Fibroblast of lung (primary cell): Measurements from ENCODE around the gene WDR5B. TPM values are rescaled to one million over a fixed set of nuclear protein-coding genes. Genes with fewer than 3 reads are reported as not detected.
"Not testable (repeated sequence)": the region's sequence is repeated elsewhere in the genome, so short reads cannot be mapped to it uniquely, and the experiment has no call there.

Experiments used
- DNase-seq, 2 donors: peaks; one replicate each; pipeline versions ENCODE4 v3.0.0 to v3.0.0-alpha.2; 2010; ENCODE audit warnings: low read depth in 2 of 2
- H2AFZ ChIP-seq: 2 replicates; pipeline ENCODE4 v1.5.1; 2012; ENCODE audit warnings: low read length, control low read depth, inconsistent platforms
- H3K27ac ChIP-seq: 2 replicates; pipeline ENCODE4 v1.5.1; 2011; ENCODE audit warnings: low read length, control low read depth; ENCODE audit not compliant: insufficient read depth
- H3K27me3 ChIP-seq: 2 replicates; pipeline ENCODE4 v1.5.1; 2011; ENCODE audit warnings: mild to moderate bottlenecking, low read length; ENCODE audit not compliant: control insufficient read depth, insufficient read depth
- H3K36me3 ChIP-seq: 2 replicates; pipeline ENCODE4 v1.5.1; 2011; ENCODE audit warnings: low read length; ENCODE audit not compliant: control insufficient read depth, insufficient read depth
- H3K4me1 ChIP-seq: 2 replicates; pipeline ENCODE4 v1.5.1; 2011; ENCODE audit warnings: low read length; ENCODE audit not compliant: control insufficient read depth, insufficient read depth; ENCODE audit errors: extremely low read depth
- H3K4me2 ChIP-seq: 2 replicates; pipeline ENCODE4 v1.5.1; 2011; ENCODE audit warnings: low read length, control low read depth; ENCODE audit not compliant: insufficient read depth; ENCODE audit errors: extremely low read depth
- H3K4me3 ChIP-seq, 4 experiments: fragments of 200-600 bp in 1 of 4; sonication (generic) in 1 of 4; replicated peaks in 1 of 4; 2 replicates each; pipeline ENCODE4 v1.5.1; 2011 to 2016; ENCODE audit warnings: low read length in 4 of 4, low read depth in 3 of 4, mild to moderate bottlenecking in 3 of 4, control low read depth in 2 of 4, inconsistent platforms in 1 of 4, mixed read lengths in 1 of 4; ENCODE audit not compliant: insufficient read depth in 1 of 4; ENCODE audit errors: control extremely low read depth in 1 of 4
- H3K79me2 ChIP-seq: 2 replicates; pipeline ENCODE4 v1.5.1; 2012; ENCODE audit warnings: mild to moderate bottlenecking, low read length, inconsistent platforms; ENCODE audit not compliant: control insufficient read depth, insufficient read depth
- H3K9ac ChIP-seq: 2 replicates; pipeline ENCODE4 v1.5.1; 2011; ENCODE audit warnings: mild to moderate bottlenecking, low read length, control low read depth; ENCODE audit not compliant: insufficient read depth
- H3K9me3 ChIP-seq: 2 replicates; pipeline ENCODE4 v1.5.1; 2012; ENCODE audit warnings: low read depth, low read length; ENCODE audit not compliant: control insufficient read depth, insufficient read depth
- H4K20me1 ChIP-seq: 2 replicates; pipeline ENCODE4 v1.5.1; 2011; ENCODE audit warnings: low read length; ENCODE audit not compliant: control insufficient read depth, insufficient read depth; ENCODE audit errors: extremely low read depth
- CTCF ChIP-seq, 2 donors: IDR thresholded peaks in 1 of 2; conservative IDR thresholded peaks in 1 of 2; 1 replicate in 1 of 2; 2 replicates in 1 of 2; pipeline ENCODE4 v1.5.1; 2011 to 2012; ENCODE audit warnings: low read length in 2 of 2, control low read depth in 1 of 2, inconsistent platforms in 1 of 2, low read depth in 1 of 2, mild to moderate bottlenecking in 1 of 2
- EZH2 ChIP-seq: IDR thresholded peaks from 2 replicates; pipeline ENCODE4 v1.5.1; 2012; ENCODE audit warnings: low read length, control low read depth, mild to moderate bottlenecking; ENCODE audit errors: missing control alignments
- polyA plus RNA-seq, 2 donors: library from polyadenylated mRNA; depleted of rRNA in 1 of 2; stranded (reverse) in 1 of 2; unstranded in 1 of 2; fragments of >200 nt; gene quantifications; 2 replicates each; pipeline ENCODE4 v1.2.1, GENCODE V29; 2011 to 2012; ENCODE audit warnings: missing spikeins in 1 of 2
- total RNA-seq: library from RNA; depleted of rRNA; stranded (reverse); fragments of >200 nt; gene quantifications from 2 replicates; pipeline ENCODE4 v1.2.1, GENCODE V29; 2014

The WDR5B gene
- total and polyA plus RNA-seq, 2 donors (not counting 1 experiment from before 2014, with no cell fraction given): 6.6 to 7.2 TPM

DNA sequence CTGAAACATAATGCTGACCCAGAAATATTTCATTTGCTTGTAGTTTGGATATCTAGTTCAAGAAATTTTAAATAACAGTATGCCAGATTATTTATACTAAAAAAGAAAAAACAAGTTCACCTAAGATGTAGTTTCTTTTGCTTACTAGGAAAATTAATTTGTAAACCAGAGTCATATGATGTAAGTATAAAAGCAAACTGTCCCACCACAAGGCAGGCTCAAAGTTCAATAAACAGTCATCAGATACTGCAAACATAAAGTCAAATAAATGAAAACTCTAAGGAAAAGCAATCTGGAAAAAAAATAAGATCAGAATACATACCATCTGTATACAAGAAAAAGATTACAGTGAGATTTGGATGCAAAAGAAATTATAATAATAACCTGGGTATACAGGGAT is 40.2 kb upstream of the WDR5B start:
- no peak for DNase-seq
- no peak overlapping the region for H3K9ac ChIP-seq
- H2AFZ ChIP-seq: no peak overlapping the region
- peaks cover 5% of the 10 kb centered on the region for H3K36me3 ChIP-seq
- H3K27ac ChIP-seq: no peak overlapping the region
- H3K4me3 ChIP-seq: no peak overlapping the region
- H3K79me2 ChIP-seq: no peaks in the 10 kb centered on the region
- no peak overlapping the region for H3K4me2 ChIP-seq
- no peaks in the 10 kb centered on the region for H4K20me1 ChIP-seq
- no peaks in the 10 kb centered on the region for H3K27me3 ChIP-seq
- no peaks in the 10 kb centered on the region for H3K9me3 ChIP-seq
- TF ChIP-seq CTCF (conservative IDR thresholded peaks at IDR 0.05 in 1 of 2, IDR thresholded peaks at IDR 0.05 in 1 of 2; ENCODE audit: low read depth in 1 of 2, low read length in 2 of 2): no peak
- no peak for TF ChIP-seq EZH2
- no peaks in the 10 kb centered on the region for H3K4me1 ChIP-seq

DNA sequence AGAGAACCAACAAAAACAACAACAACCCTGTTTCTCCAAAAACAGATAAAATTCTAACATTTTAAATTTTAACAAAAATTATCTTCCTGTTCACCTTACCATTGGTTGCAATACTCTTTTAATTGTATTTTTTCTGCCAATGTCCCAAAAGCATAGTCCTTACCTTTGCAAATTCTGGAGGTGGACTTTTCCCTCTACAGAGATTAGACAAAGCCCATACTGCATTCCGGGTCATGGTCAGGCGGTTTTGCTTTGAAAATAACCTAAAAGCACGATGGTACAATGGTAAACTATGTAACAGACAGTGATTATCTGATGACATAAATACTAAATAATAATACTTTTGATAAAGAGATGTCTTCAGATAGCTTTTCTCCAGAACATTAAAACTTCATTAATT is 35.5 kb upstream of the WDR5B start:
- Histone ChIP-seq H3K9ac (no peak overlapping the region), H3K4me2 (no peak overlapping the region), H3K27ac (no peak overlapping the region), H3K27me3 (no peaks in the 10 kb centered on the region), H3K9me3 (no peaks in the 10 kb centered on the region), H2AFZ (no peak overlapping the region), H3K4me3 (no peak overlapping the region), H3K4me1 (no peaks in the 10 kb centered on the region), H4K20me1 (no peaks in the 10 kb centered on the region), H3K36me3 (peaks cover 4% of the 10 kb centered on the region), H3K79me2 (no peaks in the 10 kb centered on the region)
- TF ChIP-seq CTCF (conservative IDR thresholded peaks at IDR 0.05 in 1 of 2, IDR thresholded peaks at IDR 0.05 in 1 of 2; ENCODE audit: low read depth in 1 of 2, low read length in 2 of 2) (no peak), EZH2 (no peak)
- no peak for DNase-seq

DNA sequence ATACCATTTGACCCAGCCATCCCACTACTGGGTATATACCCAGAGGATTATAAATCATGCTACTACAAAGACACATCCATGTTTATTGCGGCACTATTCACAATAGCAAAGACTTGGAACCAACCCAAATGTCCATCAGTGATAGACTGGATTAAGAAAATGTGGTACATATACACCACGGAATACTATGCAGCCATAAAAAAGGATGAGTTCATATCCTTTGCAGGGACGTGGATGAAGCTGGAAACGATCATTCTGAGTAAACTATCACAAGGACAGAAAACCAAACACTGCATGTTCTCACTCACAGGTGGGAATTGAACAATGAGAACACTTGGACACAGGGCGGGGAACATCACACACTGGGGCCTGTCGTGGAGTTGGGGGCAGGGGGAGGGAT is 32.4 kb upstream of the WDR5B start:
- H4K20me1 ChIP-seq, DNase-seq, H2AFZ ChIP-seq, H3K79me2 ChIP-seq, H3K9ac ChIP-seq, H3K9me3 ChIP-seq, H3K4me3 ChIP-seq, H3K27ac ChIP-seq, H3K4me2 ChIP-seq, H3K36me3 ChIP-seq, H3K4me1 ChIP-seq, H3K27me3 ChIP-seq: not testable (repeated sequence)

DNA sequence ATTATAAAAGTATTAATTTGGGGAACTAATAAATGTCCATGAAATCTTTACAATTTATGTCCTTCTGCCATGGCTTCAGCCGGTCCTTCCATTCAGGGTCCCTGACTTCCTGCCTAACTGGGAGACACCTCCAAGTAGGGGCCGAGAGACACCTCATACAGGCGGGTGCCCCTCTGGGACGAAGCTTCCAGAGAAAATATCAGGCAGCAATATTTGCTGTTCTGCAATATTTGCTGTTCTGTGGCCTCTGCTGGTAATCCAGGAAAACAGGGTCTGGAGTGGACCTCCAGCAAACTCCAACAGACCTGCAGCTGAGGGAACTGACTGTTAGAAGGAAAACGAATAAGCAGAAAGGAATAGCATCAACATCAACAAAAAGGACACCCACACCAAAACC is 28.6 kb upstream of the WDR5B start:
- H3K79me2 ChIP-seq, H3K27me3 ChIP-seq, H3K9me3 ChIP-seq, H3K9ac ChIP-seq, H4K20me1 ChIP-seq, H3K27ac ChIP-seq, H3K4me2 ChIP-seq, DNase-seq, H2AFZ ChIP-seq, H3K4me1 ChIP-seq, H3K4me3 ChIP-seq: not testable (repeated sequence)
- peaks cover 12% of the 10 kb centered on the region for H3K36me3 ChIP-seq

DNA sequence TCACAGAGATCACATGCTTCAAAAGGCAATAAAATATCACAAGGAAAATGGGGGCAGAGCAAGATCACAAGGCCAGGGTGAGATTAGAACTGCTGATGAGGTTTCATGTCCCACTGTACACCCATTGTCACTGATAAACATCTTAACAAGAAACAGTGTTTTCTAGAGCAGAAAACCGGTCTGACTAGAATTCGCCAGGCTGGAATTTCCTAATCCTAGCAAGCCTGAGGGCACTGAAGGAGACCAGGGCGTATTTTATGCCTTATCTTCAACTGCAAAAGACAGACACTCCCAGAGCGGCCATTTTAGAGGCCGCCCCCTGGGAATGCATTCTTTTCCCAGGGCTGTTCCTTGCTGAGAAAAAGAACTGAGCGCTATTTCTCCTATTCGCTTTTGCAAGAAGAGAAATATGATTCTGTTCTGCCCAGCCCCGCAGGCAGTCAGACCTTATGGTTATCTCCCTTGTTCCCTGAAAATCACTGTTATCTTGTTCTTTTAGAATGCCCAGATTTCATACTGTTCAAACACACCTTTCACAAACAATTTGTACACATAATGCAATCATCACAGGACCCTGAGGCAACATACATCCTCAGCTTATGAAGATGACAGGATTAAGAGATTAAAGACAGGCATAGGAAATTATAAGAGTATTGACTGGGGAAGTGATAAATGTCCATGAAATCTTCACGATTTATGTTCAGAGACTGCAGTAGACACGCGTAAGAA is 28.1 kb upstream of the WDR5B start:
- peaks cover 12% of the 10 kb centered on the region for H3K36me3 ChIP-seq
- H3K9ac ChIP-seq, H3K4me3 ChIP-seq, H3K4me2 ChIP-seq, H3K4me1 ChIP-seq, DNase-seq, H3K79me2 ChIP-seq, H2AFZ ChIP-seq, H4K20me1 ChIP-seq, H3K27me3 ChIP-seq, H3K27ac ChIP-seq, H3K9me3 ChIP-seq: not testable (repeated sequence)
